K562 (cell line): ENCODE results near the gene GPR35. TPM values are rescaled to one million over a fixed set of nuclear protein-coding genes. Genes with fewer than 3 reads are reported as not detected.

Source experiments
- NUFIP1 ChIP-seq: fragments of 450-650 bp; IDR thresholded peaks from 2 replicates; pipeline ENCODE4 v1.6.1; 2018; ENCODE audit not compliant: partially characterized antibody
- ZNF699 ChIP-seq: fragments of 250-450 bp; sonication (Bioruptor Pico); IDR thresholded peaks from 2 replicates; pipeline ENCODE4 v1.8.0; 2021; ENCODE audit warnings: mild to moderate bottlenecking, moderate library complexity; ENCODE audit not compliant: insufficient replicate concordance
- polyA plus RNA-seq, 8 experiments: library from polyadenylated mRNA; depleted of rRNA in 4 of 8; stranded (reverse) in 5 of 8; unstranded in 3 of 8; fragments of >200 nt; fragmentation: Nextera tagmentation in 2 of 8; fragmentation: Illumina TruSeq in 1 of 8; extraction: Ambion mirVana in 2 of 8; extraction: Trizol in 1 of 8; gene quantifications; 2 replicates each; pipeline versions ENCODE4 v1.2.1 to v1.2.3, GENCODE V29; 2011 to 2014; ENCODE audit warnings: inconsistent platforms in 1 of 8, missing spikeins in 1 of 8
- total RNA-seq, 7 experiments: library from RNA; depleted of rRNA in 6 of 7; stranded (reverse); fragments of >200 nt in 6 of 7; fragmentation: Illumina TruSeq in 2 of 7; extraction: Trizol in 2 of 7; gene quantifications; 2 replicates each; pipeline versions ENCODE4 v1.2.1 to v1.2.3, GENCODE V29; 2011 to 2021; ENCODE audit warnings: low replicate concordance in 1 of 7
- TF ChIP-seq, protein P1 (sequence below): sonication (generic); formaldehyde crosslinking; IDR thresholded peaks from 2 replicates; pipeline ENCODE4 v1.8.0; 2022; ENCODE audit warnings: mild to moderate bottlenecking, missing genetic modification reagents
- TF ChIP-seq, protein P2 (sequence below): fragments of 200-600 bp; sonication (generic); IDR thresholded peaks from one replicate; pipeline ENCODE4 v1.6.1; 2012; ENCODE audit warnings: mild to moderate bottlenecking, low read depth, low read length, inconsistent platforms
- TF ChIP-seq, protein P3 (sequence below): fragments of 250-450 bp; sonication (Bioruptor Pico); IDR thresholded peaks from 2 replicates; pipeline ENCODE4 v1.5.0; 2021
- TF ChIP-seq, protein P4 (sequence below): fragments of 450-650 bp; IDR thresholded peaks from 2 replicates; pipeline ENCODE4 v1.6.1; 2016

Gene GPR35
- total and polyA plus RNA-seq, 9 of the 15 experiments (the other 6 are each of a cell fraction or from before 2014, with no cell fraction given), result 0.04 to 0.50 (median 0.29) TPM; not detected in 3

DNA sequence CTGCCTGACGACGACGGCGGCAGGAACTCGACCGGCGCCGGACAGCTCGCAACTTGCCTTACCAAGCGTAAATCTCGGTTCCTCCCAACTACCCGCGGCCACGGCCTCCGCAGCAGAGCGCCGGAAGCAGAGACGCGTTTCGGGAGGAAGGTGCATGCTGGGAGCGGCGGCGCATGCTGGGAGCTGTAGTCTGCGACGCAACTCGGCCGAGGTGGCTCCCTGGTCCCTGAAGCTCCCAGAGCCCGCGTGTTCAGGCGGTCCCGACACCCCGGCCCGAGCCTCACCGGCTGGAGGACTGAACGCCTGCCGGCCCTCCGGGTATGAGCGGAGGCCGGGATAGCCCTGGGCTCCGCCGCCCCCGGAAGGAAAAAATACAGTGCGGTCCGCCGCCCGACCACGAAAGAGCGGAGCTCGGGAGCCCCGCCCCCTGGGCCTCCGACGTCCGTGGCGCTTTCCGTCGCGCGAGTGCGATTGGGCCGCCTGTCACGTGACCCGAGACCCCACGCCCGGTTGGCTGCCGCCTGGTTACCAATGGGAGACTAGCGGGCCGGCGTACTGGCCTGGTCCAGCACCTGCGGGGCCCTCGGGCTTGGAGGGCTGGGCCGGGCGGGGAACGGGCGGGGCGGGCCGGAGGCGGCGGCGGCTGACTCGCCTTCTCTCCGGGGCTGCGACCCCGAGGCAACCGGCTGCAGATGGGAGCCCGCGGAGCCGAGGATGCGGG lies 38.9 kb upstream of the GPR35 start, which contains the start of gene CAPN10 (continued):
- TF ChIP-seq, protein P1, sequence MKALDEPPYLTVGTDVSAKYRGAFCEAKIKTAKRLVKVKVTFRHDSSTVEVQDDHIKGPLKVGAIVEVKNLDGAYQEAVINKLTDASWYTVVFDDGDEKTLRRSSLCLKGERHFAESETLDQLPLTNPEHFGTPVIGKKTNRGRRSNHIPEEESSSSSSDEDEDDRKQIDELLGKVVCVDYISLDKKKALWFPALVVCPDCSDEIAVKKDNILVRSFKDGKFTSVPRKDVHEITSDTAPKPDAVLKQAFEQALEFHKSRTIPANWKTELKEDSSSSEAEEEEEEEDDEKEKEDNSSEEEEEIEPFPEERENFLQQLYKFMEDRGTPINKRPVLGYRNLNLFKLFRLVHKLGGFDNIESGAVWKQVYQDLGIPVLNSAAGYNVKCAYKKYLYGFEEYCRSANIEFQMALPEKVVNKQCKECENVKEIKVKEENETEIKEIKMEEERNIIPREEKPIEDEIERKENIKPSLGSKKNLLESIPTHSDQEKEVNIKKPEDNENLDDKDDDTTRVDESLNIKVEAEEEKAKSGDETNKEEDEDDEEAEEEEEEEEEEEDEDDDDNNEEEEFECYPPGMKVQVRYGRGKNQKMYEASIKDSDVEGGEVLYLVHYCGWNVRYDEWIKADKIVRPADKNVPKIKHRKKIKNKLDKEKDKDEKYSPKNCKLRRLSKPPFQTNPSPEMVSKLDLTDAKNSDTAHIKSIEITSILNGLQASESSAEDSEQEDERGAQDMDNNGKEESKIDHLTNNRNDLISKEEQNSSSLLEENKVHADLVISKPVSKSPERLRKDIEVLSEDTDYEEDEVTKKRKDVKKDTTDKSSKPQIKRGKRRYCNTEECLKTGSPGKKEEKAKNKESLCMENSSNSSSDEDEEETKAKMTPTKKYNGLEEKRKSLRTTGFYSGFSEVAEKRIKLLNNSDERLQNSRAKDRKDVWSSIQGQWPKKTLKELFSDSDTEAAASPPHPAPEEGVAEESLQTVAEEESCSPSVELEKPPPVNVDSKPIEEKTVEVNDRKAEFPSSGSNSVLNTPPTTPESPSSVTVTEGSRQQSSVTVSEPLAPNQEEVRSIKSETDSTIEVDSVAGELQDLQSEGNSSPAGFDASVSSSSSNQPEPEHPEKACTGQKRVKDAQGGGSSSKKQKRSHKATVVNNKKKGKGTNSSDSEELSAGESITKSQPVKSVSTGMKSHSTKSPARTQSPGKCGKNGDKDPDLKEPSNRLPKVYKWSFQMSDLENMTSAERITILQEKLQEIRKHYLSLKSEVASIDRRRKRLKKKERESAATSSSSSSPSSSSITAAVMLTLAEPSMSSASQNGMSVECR (CRISPR knock-in tag), result peak; percentile 21
- TF ChIP-seq, protein P2, sequence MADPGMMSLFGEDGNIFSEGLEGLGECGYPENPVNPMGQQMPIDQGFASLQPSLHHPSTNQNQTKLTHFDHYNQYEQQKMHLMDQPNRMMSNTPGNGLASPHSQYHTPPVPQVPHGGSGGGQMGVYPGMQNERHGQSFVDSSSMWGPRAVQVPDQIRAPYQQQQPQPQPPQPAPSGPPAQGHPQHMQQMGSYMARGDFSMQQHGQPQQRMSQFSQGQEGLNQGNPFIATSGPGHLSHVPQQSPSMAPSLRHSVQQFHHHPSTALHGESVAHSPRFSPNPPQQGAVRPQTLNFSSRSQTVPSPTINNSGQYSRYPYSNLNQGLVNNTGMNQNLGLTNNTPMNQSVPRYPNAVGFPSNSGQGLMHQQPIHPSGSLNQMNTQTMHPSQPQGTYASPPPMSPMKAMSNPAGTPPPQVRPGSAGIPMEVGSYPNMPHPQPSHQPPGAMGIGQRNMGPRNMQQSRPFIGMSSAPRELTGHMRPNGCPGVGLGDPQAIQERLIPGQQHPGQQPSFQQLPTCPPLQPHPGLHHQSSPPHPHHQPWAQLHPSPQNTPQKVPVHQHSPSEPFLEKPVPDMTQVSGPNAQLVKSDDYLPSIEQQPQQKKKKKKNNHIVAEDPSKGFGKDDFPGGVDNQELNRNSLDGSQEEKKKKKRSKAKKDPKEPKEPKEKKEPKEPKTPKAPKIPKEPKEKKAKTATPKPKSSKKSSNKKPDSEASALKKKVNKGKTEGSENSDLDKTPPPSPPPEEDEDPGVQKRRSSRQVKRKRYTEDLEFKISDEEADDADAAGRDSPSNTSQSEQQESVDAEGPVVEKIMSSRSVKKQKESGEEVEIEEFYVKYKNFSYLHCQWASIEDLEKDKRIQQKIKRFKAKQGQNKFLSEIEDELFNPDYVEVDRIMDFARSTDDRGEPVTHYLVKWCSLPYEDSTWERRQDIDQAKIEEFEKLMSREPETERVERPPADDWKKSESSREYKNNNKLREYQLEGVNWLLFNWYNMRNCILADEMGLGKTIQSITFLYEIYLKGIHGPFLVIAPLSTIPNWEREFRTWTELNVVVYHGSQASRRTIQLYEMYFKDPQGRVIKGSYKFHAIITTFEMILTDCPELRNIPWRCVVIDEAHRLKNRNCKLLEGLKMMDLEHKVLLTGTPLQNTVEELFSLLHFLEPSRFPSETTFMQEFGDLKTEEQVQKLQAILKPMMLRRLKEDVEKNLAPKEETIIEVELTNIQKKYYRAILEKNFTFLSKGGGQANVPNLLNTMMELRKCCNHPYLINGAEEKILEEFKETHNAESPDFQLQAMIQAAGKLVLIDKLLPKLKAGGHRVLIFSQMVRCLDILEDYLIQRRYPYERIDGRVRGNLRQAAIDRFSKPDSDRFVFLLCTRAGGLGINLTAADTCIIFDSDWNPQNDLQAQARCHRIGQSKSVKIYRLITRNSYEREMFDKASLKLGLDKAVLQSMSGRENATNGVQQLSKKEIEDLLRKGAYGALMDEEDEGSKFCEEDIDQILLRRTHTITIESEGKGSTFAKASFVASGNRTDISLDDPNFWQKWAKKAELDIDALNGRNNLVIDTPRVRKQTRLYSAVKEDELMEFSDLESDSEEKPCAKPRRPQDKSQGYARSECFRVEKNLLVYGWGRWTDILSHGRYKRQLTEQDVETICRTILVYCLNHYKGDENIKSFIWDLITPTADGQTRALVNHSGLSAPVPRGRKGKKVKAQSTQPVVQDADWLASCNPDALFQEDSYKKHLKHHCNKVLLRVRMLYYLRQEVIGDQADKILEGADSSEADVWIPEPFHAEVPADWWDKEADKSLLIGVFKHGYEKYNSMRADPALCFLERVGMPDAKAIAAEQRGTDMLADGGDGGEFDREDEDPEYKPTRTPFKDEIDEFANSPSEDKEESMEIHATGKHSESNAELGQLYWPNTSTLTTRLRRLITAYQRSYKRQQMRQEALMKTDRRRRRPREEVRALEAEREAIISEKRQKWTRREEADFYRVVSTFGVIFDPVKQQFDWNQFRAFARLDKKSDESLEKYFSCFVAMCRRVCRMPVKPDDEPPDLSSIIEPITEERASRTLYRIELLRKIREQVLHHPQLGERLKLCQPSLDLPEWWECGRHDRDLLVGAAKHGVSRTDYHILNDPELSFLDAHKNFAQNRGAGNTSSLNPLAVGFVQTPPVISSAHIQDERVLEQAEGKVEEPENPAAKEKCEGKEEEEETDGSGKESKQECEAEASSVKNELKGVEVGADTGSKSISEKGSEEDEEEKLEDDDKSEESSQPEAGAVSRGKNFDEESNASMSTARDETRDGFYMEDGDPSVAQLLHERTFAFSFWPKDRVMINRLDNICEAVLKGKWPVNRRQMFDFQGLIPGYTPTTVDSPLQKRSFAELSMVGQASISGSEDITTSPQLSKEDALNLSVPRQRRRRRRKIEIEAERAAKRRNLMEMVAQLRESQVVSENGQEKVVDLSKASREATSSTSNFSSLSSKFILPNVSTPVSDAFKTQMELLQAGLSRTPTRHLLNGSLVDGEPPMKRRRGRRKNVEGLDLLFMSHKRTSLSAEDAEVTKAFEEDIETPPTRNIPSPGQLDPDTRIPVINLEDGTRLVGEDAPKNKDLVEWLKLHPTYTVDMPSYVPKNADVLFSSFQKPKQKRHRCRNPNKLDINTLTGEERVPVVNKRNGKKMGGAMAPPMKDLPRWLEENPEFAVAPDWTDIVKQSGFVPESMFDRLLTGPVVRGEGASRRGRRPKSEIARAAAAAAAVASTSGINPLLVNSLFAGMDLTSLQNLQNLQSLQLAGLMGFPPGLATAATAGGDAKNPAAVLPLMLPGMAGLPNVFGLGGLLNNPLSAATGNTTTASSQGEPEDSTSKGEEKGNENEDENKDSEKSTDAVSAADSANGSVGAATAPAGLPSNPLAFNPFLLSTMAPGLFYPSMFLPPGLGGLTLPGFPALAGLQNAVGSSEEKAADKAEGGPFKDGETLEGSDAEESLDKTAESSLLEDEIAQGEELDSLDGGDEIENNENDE, result no peak
- TF ChIP-seq, protein P3, sequence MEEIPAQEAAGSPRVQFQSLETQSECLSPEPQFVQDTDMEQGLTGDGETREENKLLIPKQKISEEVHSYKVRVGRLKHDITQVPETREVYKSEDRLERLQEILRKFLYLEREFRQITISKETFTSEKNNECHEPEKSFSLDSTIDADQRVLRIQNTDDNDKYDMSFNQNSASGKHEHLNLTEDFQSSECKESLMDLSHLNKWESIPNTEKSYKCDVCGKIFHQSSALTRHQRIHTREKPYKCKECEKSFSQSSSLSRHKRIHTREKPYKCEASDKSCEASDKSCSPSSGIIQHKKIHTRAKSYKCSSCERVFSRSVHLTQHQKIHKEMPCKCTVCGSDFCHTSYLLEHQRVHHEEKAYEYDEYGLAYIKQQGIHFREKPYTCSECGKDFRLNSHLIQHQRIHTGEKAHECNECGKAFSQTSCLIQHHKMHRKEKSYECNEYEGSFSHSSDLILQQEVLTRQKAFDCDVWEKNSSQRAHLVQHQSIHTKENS (CRISPR knock-in tag), result no peak
- TF ChIP-seq, protein P4, sequence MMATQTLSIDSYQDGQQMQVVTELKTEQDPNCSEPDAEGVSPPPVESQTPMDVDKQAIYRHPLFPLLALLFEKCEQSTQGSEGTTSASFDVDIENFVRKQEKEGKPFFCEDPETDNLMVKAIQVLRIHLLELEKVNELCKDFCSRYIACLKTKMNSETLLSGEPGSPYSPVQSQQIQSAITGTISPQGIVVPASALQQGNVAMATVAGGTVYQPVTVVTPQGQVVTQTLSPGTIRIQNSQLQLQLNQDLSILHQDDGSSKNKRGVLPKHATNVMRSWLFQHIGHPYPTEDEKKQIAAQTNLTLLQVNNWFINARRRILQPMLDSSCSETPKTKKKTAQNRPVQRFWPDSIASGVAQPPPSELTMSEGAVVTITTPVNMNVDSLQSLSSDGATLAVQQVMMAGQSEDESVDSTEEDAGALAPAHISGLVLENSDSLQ, result no peak
- TF ChIP-seq NUFIP1, result no peak
- TF ChIP-seq ZNF699, result no peak
